Measurements from ENCODE around the gene TRIB2.

Gene TRIB2

DNA sequence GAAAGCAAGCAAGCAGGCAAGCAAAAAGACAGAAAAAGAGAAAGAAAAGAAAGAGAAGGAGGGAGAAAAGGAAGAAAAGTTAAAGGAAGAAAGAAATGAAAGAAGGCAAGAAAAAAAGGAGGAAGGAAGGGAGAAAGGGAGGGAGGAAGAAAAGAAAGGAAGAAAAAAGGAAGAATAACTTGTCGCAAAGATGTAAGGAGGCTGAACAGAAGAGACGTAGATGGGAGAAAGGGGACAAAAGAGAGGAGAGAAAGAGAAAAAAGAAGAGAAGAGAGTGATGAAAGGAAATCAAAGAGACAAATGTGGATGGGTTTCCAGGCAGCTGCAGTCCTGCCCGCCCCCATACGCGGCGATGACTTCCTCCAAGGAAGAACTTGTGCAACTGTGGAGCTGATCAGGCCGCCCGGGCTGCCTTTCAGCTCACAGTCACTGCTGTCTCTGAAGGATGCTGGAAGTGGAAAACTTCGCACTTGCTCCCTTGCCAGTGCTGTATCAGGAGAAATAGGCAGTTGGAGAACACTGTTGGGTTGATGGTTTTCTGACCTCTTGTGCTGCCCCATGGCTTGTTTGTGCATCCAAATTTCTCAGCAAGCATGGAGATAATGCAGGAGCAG lies 52.9 kb downstream of the TRIB2 start:
- intact Hi-C loops (cut with DNase I) = no loop called here

DNA sequence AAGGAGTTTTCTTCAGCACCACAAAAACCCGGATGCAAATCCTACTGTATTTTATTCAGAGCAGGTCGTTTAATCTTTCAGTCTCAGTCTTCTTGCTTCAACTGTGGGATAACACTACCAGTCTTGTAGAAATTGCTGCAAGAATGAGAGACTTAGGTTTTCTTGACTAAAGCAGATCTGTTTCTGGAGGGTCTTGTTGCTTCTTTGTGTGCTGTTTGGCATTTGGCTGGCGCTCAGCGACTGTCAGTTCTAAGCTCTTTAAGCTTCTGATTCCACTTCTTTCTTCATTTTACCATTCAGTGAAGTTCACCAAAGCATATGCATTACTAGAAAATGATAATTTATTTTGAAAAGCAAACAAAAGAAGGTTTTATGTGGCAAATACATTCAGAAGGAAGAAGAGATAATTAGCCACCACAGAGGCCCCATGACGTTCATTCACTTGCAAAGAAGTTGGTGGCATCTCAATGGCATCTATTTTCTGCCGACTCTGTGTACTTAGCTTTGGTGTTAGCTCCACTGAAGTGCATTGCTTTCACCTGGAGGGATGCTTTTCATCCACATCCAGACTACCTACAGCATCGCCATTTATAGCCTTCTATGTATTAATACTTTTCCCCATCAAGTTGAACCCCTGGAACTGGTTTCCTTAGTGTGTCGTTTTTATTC lies 53.7 kb downstream of the TRIB2 start:
- no peak for DNase-seq
- intact Hi-C loops (cut with DNase I) = no loop called here

More for the DNA sequence above, 52.9 kb downstream of the TRIB2 start:
- DNase-seq = peak in 9 of 10 donors; percentile 13 to 94 (median 54)

DNA sequence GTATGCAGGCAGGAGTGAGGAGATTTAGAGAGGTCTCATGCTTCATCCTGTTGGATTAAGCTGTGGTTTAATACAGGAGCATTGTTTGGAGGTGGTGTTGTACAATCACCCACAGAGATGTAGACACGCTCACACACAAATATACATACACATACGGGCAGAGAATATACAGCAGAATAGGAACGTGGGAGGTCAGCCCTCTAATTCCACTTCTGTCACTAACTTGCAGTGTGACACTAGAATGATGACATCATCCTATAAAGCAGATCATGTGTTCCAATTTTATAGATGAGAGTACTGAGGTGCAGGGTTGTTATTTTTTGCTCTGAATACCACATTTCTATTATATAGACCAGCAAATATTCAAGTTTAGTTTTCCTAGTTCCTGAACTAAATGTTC lies 54.4 kb downstream of the TRIB2 start:
- intact Hi-C loops (cut with DNase I) = no loop called here
- DNase-seq = no peak

DNA sequence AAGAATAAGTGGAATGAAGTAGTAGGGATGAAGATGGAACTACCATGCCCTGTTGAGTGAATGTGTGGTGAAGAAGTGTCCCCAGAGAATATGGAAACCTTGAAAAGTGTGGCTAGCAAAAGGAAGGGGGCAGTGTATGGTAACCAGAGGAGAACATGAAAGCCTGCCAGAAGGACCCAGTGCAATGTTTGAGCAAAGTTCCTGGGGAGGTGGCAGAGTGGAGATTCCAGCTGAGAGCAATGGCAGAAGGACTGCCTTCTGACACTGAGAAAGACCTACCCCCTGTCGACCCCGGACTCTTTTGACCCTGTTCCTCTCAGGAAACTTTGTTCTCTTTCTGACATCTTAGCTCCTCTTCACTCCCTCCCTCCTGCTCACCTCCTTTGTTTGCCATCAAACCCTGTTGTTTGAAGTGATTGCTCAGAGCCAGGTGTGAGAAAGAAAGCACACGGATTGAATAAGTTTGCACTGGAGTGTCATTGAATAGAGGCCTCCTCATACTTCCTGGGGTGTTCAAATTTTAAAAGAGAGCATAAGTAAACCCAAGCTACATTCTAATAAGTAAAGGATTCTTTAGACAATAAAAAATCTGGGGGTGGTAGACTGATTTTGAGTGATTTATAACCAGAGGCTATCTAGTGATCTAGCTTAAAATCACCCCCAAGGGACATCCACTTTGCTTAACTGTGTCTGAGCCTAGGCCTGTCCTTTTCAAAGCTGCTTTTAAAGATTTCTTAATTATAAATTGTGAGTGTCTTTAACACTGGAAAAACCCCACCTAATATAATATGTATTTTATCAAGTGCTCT lies 57.1 kb downstream of the TRIB2 start:
- no peak for DNase-seq
- intact Hi-C loops (cut with DNase I) = no loop called here

DNA sequence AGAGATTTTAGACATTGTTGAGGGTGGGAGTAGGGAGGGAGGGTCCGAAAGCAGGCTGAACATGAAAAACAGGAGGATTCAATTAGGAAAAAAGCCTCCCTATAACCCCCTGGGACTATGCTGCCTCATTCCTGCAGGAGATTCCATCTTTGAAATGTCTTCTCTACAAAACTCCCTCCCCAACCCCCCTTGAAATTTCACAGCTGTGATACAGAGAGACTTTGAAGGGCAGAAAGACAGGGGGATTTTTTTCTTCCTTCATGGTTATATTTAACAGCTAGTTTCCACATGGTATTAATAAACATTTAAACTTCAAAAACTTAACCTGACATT lies 57.6 kb downstream of the TRIB2 start:
- no peak for DNase-seq
- intact Hi-C loops (cut with DNase I) = no loop called here

DNA sequence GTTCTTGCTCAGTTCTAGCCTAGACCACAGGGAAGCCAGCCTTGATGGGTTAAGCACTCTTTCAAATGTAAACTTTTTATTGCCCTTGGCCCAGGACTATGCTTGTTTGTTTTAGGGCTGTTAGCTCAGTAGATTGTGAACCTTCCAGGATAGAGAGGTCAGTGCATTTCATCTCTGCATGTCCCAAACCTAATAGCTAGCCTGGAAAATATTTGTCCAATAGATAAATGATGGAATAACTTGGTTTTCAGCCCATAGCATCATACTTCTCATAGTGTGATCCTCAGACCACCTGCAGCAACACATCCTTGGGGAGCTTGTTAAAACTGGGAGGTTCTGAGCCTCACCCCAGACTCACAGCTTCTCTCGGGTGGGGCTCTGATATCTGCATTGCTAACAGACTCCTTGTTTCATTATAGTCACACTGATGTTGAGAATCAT lies 59.8 kb downstream of the TRIB2 start:
- intact Hi-C loops (cut with DNase I) = no loop called here
- no peak for DNase-seq

DNA sequence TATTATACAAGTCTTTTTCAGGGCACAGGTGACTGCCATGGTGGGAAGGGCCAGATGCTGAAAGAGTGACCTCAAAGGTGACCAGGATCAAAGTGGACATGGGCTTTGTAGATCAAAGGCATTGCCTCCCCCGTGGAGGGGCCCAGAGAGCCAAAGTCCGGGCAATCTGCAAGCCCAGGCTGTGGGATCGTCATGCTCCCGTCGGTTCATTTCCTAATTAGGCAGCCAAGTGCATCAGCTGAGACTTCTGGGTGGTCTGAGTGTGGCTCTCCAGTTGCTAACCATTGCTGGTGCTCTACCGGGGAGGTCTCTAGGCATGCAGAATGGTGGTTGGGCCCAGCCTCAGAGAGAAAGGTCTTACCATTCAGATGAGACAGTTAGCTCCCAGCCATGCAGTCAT lies 61.6 kb downstream of the TRIB2 start:
- intact Hi-C loops (cut with DNase I) = no loop called here

DNA sequence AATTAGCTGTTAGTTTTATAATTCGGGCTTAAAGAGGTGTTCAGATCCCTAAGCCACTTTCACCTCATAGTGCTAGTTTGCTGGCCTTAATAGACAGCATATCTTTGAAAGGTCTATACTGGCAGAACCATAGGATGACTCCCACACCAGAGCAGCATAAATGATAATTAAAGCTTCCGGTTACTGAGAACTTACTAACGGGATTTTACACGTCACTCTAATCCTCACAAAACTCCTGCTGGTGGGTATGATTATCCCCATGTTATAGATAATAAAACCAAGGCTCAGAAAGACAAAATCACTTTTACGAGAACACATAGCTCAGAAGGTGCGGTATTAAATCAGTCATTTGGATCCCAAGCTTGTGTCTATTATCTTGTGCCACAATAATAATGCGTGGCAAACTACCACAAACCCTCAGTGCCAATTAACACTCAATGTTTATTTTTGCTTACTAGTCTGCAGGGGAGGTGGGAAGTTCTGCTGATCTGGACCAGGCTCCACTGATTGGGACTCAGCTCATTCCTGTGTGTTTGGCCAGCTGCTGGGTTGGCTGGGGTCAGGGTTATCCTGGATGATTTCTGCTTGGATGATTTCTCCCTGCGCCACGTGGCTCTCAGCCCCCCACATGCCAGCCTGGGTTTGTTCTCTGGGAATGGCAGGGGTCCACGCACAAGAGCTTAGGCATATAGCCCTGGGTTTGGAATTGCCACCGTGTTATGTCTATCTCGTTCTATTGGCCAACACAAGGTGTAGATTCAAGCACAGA lies 62.3 kb downstream of the TRIB2 start:
- no peak for DNase-seq
- intact Hi-C loops (cut with DNase I) = no loop called here

More for the DNA sequence above, 61.6 kb downstream of the TRIB2 start:
- no peak for DNase-seq

DNA sequence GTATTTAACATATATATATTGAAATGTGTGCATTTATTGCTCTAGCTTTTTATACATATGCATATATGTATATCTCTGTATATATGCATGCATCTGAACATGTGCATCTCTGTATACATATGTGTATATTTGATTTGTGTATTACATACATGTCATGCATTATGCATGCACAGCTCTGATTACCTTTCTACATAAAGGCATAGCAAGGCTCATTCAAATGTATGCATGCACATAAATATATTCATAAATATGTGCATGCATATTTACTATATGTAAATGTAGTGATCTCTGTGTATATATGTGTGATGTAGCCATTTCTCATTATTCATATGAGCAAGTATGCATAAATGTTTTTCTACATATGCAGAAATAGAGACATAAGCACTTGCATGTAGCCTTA lies 64.6 kb downstream of the TRIB2 start:
- DNase-seq = no peak
- intact Hi-C loops (cut with DNase I) = no loop called here

DNA sequence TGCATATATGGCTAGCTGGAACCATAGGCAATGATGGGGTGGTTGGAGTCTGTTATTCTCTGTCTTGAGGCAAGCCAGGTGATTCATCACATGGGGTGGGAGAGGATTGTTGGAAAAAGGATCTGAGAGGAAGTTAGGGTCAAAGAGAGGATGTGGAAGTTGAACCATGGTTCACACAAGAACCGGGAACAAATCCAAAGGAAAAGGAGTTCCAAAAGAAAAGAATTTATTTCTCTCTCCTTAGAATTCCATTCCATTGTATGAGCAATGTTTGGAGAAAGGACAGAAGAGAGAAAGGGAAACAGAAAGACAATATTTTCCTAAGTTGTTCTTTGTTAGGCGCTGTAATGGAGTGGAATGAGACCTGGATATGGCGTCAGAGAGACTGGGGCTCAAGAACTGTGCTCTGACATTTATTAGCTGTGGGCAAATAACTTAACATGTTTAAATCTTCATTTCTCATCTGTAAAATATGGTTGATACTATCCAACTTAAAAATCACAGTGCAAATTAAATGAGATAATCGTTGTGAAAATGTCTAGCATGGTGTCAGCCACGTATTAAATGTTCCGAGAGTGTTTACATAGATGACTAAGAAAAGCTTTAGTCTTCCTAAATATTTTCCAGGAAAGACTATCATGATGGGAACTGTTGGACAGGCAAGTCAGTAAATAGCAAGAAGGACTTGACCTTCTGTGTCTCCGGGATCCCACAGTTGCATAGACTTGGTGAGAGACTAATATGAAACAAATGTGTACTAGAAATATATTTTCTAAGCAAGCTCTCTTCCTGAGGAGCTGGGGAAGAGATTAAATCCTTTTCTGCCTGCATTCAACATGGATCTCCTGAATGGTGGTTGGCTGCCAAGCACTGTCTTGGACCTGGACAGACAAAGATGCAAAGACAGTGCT lies 71.4 kb downstream of the TRIB2 start:
- intact Hi-C loops (cut with DNase I) = no loop called here
- no peak for DNase-seq

DNA sequence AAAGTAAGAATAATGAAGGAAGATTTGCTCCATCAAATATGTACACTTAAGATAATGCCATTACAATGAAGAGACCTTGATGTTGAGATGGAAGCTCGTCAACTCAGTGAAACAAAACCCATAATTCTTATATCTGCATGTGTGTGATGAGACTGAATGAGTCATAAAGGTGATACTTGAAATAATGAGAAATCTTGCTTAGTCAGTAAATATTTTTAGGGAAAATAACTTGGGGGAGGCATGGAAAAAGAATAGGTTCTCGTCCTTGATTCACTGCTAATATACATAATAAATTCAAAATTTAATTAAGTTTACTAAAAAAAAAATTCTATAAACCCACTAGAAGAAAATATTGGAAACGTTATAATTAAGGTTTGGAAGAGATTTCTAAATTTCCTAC lies 75.2 kb downstream of the TRIB2 start:
- DNase-seq = no peak

More for the DNA sequence above, 75.2 kb downstream of the TRIB2 start:
- intact Hi-C loops (cut with DNase I) = no loop called here
